Measurements from ENCODE around the gene MTERF4.

The MTERF4 gene

GRCh38 chr2:241061275-241061674, 40.8 kb downstream of the MTERF4 start:
- peak; percentile 33 for DNase-seq (ENCODE audit: low read depth)
- no peak for TF ChIP-seq POLR2A (IDR thresholded peaks at IDR 0.05; ENCODE audit: extremely low read depth, insufficient read length)
- TF ChIP-seq MAX (IDR thresholded peaks at IDR 0.05; ENCODE audit: low read depth, low read length), result no peak
- TF ChIP-seq MYC (IDR thresholded peaks at IDR 0.05; ENCODE audit: low read depth, low read length), result no peak
- H3K4me3 ChIP-seq (ENCODE audit: low read depth, low read length), result no peak overlapping the region

GRCh38 chr2:241053576-241054251, 48.4 kb downstream of the MTERF4 start:
- H3K4me3 ChIP-seq (ENCODE audit: low read depth, low read length), result no peak overlapping the region
- no peak for DNase-seq (ENCODE audit: low read depth)
- no peak for TF ChIP-seq POLR2A (IDR thresholded peaks at IDR 0.05; ENCODE audit: extremely low read depth, insufficient read length)
- TF ChIP-seq CTCF (IDR thresholded peaks at IDR 0.05; ENCODE audit: low read depth, low read length), result no peak
- no peak for TF ChIP-seq MYC (IDR thresholded peaks at IDR 0.05; ENCODE audit: low read depth, low read length)
- no peak for TF ChIP-seq MAX (IDR thresholded peaks at IDR 0.05; ENCODE audit: low read depth, low read length)

GRCh38 chr2:241052677-241053360, 49.3 kb downstream of the MTERF4 start:
- no peak for DNase-seq (ENCODE audit: low read depth)
- TF ChIP-seq MYC (IDR thresholded peaks at IDR 0.05; ENCODE audit: low read depth, low read length) (no peak), CTCF (IDR thresholded peaks at IDR 0.05; ENCODE audit: low read depth, low read length) (no peak), MAX (IDR thresholded peaks at IDR 0.05; ENCODE audit: low read depth, low read length) (no peak), POLR2A (IDR thresholded peaks at IDR 0.05; ENCODE audit: extremely low read depth, insufficient read length) (no peak)
- H3K4me3 ChIP-seq (ENCODE audit: low read depth, low read length), result no peak overlapping the region

GRCh38 chr2:241051578-241052487, 50.3 kb downstream of the MTERF4 start:
- DNase-seq (ENCODE audit: low read depth), result no peak
- H3K4me3 ChIP-seq (ENCODE audit: low read depth, low read length), result no peak overlapping the region
- no peak for TF ChIP-seq MYC (IDR thresholded peaks at IDR 0.05; ENCODE audit: low read depth, low read length)
- TF ChIP-seq CTCF (IDR thresholded peaks at IDR 0.05; ENCODE audit: low read depth, low read length), result no peak
- no peak for TF ChIP-seq MAX (IDR thresholded peaks at IDR 0.05; ENCODE audit: low read depth, low read length)
- TF ChIP-seq POLR2A (IDR thresholded peaks at IDR 0.05; ENCODE audit: extremely low read depth, insufficient read length), result no peak

GRCh38 chr2:241050624-241051577, 51.2 kb downstream of the MTERF4 start:
- no peak for DNase-seq (ENCODE audit: low read depth)
- TF ChIP-seq CTCF (IDR thresholded peaks at IDR 0.05; ENCODE audit: low read depth, low read length), result no peak
- no peak overlapping the region for H3K4me3 ChIP-seq (ENCODE audit: low read depth, low read length)
